Activated naive CD8-positive, alpha-beta T cell (primary cell): ENCODE measurements around the gene TTF1.

Experiments
- H3K27ac Mint-ChIP-seq: one replicate; pipeline ENCODE4 v1.8.0; 2021; ENCODE audit warnings: mixed read lengths
- H3K27me3 Mint-ChIP-seq: one replicate; pipeline ENCODE4 v1.8.0; 2021; ENCODE audit warnings: mixed read lengths
- H3K36me3 Mint-ChIP-seq: one replicate; pipeline ENCODE4 v1.8.0; 2021; ENCODE audit warnings: mixed read lengths
- H3K4me1 Mint-ChIP-seq: one replicate; pipeline ENCODE4 v1.8.0; 2021; ENCODE audit warnings: low read depth, mixed read lengths
- H3K4me3 Mint-ChIP-seq: one replicate; pipeline ENCODE4 v1.8.0; 2021; ENCODE audit warnings: mild to moderate bottlenecking, mixed read lengths
- H3K9me3 Mint-ChIP-seq: one replicate; pipeline ENCODE4 v1.8.0; 2021; ENCODE audit warnings: low read depth, mixed read lengths

Gene TTF1, protein sequence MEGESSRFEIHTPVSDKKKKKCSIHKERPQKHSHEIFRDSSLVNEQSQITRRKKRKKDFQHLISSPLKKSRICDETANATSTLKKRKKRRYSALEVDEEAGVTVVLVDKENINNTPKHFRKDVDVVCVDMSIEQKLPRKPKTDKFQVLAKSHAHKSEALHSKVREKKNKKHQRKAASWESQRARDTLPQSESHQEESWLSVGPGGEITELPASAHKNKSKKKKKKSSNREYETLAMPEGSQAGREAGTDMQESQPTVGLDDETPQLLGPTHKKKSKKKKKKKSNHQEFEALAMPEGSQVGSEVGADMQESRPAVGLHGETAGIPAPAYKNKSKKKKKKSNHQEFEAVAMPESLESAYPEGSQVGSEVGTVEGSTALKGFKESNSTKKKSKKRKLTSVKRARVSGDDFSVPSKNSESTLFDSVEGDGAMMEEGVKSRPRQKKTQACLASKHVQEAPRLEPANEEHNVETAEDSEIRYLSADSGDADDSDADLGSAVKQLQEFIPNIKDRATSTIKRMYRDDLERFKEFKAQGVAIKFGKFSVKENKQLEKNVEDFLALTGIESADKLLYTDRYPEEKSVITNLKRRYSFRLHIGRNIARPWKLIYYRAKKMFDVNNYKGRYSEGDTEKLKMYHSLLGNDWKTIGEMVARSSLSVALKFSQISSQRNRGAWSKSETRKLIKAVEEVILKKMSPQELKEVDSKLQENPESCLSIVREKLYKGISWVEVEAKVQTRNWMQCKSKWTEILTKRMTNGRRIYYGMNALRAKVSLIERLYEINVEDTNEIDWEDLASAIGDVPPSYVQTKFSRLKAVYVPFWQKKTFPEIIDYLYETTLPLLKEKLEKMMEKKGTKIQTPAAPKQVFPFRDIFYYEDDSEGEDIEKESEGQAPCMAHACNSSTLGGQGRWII

DNA sequence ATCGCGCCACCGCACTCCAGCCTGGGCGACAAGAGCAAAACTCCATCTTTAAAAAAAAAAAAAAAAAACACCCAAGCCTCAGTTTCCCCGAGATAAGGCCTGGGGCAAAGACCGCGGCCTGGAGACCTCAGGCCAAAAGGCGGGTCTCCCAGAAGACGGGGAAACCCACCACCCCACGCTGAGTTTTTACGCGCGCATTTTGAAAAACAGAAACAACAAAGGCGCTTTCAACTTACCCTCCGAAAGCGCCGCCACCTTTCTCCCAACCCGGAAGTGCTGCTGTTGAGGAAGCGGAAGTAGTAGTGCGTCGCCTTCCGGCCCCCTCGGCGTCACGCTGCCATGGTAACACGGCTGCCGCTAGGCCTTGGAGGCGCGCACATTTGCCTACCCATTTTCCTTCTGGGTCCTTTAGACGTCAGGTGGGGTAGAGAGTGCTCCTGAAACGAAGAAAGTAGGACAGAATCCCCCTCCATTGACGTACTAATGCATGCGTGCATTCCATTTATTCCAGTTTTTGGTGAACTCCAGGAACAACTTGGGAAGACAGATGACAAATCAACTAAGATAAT, at the start of gene TTF1:
TSS of gene TTF1 (minus strand) at position 287 of the 569 bp plus-strand sequence. CDS start 4,019 bp downstream, outside the sequence.
- H3K27ac Mint-ChIP-seq, result peak within 1 kb of the TSS; percentile 84
- peaks cover 3% of the 10 kb centered on the region for H3K36me3 Mint-ChIP-seq
- H3K27me3 Mint-ChIP-seq, result peaks cover 6% of the 10 kb centered on the region
- H3K4me3 Mint-ChIP-seq, result peak within 1 kb of the TSS; percentile 86
- no peaks in the 10 kb centered on the region for H3K9me3 Mint-ChIP-seq
- H3K4me1 Mint-ChIP-seq, result peaks cover 58% of the 10 kb centered on the region

DNA sequence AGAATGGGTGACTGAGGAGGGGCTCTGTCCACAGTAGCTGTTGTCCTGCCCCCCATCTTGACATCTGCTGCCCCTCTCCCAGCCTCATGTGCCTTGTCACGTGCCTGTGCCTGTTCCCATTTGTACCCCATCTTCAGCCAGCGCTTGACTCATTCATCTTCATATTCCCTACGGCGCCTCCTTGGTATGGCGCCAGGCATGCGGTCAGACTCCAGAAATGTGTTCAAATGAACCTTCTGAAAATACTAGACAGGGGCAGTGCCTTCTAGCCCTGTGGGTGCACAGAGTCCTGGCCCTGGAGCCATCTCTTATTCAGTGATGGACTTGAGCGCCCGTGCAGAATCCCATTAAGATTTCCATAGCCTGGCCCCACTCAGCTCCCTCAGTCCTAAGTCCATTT, 49.6 kb upstream of the TTF1 start:
- H3K4me3 Mint-ChIP-seq, result no peak overlapping the region
- H3K9me3 Mint-ChIP-seq, result no peaks in the 10 kb centered on the region
- H3K36me3 Mint-ChIP-seq, result no peaks in the 10 kb centered on the region
- peaks cover 5% of the 10 kb centered on the region for H3K27me3 Mint-ChIP-seq
- no peak overlapping the region for H3K27ac Mint-ChIP-seq
- peaks cover 3% of the 10 kb centered on the region for H3K4me1 Mint-ChIP-seq

DNA sequence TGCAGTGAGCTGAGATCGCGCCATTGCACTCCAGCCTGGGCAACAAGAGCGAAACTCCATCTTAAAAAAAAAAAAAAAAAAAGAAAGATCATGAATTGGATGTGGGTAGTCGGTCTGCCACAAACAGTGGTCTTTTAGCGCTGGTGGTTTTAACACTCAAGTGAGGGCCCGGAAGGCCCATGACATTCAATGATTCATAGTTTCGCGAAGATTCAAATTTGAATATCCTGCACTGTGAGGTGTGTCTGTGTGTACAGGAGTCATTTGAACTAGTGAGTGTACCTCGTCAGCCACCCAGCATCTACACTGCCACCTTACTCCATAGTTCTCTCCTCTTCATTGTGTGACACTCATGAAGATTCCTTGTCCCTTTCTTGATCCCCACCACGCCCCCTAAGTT, 44.6 kb upstream of the TTF1 start:
- no peaks in the 10 kb centered on the region for H3K36me3 Mint-ChIP-seq
- no peaks in the 10 kb centered on the region for H3K9me3 Mint-ChIP-seq
- H3K27ac Mint-ChIP-seq, result no peak overlapping the region
- no peak overlapping the region for H3K4me3 Mint-ChIP-seq
- peaks cover 14% of the 10 kb centered on the region for H3K27me3 Mint-ChIP-seq
- H3K4me1 Mint-ChIP-seq, result peaks cover 5% of the 10 kb centered on the region

DNA sequence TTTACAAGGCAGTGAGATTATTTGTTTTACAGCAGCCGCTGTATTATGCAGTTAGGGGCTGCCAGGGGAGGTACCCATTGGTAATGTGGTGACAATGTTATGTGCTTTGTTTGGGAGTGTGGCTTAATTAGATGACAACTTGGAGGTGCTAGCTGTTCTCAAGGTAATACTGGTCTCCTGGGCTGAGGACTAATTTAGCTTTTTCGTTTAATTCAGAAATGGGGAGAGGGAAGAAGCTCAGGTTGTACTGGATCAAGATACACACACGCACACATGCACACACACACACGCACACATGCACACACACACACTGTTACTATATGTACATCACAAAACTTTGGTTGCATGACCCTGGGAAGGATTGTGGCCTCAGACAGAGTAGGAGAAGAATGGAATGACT, 41.3 kb upstream of the TTF1 start:
- H3K9me3 Mint-ChIP-seq, result no peaks in the 10 kb centered on the region
- peaks cover 5% of the 10 kb centered on the region for H3K4me1 Mint-ChIP-seq
- no peak overlapping the region for H3K27ac Mint-ChIP-seq
- H3K27me3 Mint-ChIP-seq, result peaks cover 27% of the 10 kb centered on the region
- H3K4me3 Mint-ChIP-seq, result no peak overlapping the region
- H3K36me3 Mint-ChIP-seq, result no peaks in the 10 kb centered on the region

DNA sequence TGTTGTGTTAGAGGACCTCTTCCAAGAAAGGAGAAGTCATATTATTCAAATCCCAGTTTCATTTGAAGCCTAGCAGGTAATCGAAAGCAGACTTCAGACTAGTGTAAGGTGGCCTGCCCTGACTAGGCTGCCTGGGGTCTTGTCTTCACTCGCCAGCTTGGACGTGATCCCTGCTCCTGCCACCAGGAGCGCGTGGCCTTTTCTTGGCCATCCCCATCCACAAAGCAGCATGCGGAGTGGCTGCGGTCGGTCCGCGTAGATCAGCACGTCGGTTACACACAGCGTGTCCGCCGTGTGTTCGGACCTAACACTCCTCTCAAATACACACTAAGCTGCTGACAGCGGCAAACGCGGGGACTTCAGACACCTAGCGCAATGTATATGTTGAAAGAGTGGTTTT, 40.7 kb upstream of the TTF1 start:
- no peak overlapping the region for H3K27ac Mint-ChIP-seq
- H3K36me3 Mint-ChIP-seq, result no peaks in the 10 kb centered on the region
- H3K27me3 Mint-ChIP-seq, result peaks cover 31% of the 10 kb centered on the region
- peaks cover 5% of the 10 kb centered on the region for H3K4me1 Mint-ChIP-seq
- no peaks in the 10 kb centered on the region for H3K9me3 Mint-ChIP-seq
- no peak overlapping the region for H3K4me3 Mint-ChIP-seq

DNA sequence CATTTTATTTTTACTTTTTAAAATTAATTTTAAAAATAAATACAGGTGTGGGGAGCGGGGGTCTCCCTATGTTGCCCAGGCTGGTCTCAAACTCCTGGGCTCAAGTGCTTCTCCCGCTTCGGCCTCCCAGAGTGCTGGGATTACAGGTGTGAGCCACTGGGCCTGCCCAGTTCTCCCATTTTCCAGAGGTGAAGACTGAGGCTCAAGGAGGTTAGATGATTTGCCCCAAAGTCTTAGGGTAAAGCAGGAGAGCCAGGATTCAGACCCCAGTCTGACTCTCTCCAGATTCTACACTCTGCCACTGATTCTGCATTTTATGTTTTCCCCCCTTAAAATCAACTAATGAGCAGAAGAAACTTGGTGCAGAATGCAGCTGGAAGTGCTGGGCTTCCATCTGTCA, 40.2 kb upstream of the TTF1 start:
- no peaks in the 10 kb centered on the region for H3K36me3 Mint-ChIP-seq
- H3K4me3 Mint-ChIP-seq, result no peak overlapping the region
- no peaks in the 10 kb centered on the region for H3K9me3 Mint-ChIP-seq
- peaks cover 31% of the 10 kb centered on the region for H3K27me3 Mint-ChIP-seq
- peaks cover 5% of the 10 kb centered on the region for H3K4me1 Mint-ChIP-seq
- H3K27ac Mint-ChIP-seq, result no peak overlapping the region

DNA sequence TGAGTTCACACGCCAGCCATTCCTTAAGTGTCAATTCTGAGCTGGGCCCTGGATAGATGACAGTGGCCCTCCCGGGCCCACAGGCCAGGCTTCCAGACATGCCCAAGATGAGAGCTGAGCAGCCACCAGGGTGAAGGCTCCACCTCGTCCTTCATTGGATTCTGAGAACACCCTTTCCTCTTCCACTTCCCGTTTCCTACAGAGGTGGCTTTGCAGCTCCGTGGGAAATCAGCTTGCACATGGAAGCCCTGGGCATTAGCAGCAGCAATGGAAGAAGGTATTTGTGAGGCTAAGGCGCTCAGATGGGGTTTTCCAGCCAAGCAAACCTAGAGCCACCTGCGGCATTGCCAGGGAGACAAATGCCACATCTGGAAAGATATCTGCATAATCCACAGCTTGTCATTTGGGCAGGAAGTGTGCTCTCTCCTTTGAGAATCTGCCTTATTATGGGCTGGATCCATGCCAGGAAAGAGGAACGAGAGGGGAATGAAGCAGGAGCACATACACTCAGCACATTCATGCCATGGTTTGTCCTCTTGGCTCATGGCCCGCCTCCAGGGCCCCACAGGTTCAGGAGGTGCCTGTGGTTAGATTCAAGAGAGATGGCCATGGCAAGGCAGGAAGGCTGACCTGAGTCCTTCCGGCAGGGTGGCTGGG, 37.4 kb upstream of the TTF1 start:
- H3K27me3 Mint-ChIP-seq, result peaks cover 38% of the 10 kb centered on the region
- H3K27ac Mint-ChIP-seq, result no peak overlapping the region

DNA sequence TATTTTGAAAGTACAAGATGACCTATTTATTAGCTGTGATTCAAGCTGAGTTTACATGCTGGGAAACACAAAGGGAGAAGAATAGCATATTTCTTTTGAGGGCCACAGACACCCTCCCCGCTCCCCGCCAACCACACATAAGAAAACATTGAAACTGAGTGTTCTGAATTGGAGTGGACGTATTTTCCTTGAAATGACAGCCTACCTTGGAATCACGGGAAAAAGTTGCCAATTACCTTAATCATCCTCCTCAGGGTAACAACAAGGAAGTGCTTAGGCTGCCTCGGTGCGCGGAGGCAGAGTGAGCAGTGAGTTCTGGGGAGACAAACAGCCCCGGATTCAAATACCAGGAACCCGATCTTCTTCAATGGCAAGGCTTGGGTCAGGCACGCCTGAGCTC, 34.8 kb upstream of the TTF1 start:
- Mint-ChIP-seq H3K9me3 (no peaks in the 10 kb centered on the region), H3K27ac (no peak overlapping the region), H3K36me3 (no peaks in the 10 kb centered on the region), H3K4me3 (no peak overlapping the region), H3K4me1 (no peaks in the 10 kb centered on the region), H3K27me3 (peaks cover 37% of the 10 kb centered on the region)

More for the DNA sequence above, 37.4 kb upstream of the TTF1 start:
- Mint-ChIP-seq H3K9me3 (no peaks in the 10 kb centered on the region), H3K4me1 (no peaks in the 10 kb centered on the region), H3K4me3 (no peak overlapping the region), H3K36me3 (no peaks in the 10 kb centered on the region)

DNA sequence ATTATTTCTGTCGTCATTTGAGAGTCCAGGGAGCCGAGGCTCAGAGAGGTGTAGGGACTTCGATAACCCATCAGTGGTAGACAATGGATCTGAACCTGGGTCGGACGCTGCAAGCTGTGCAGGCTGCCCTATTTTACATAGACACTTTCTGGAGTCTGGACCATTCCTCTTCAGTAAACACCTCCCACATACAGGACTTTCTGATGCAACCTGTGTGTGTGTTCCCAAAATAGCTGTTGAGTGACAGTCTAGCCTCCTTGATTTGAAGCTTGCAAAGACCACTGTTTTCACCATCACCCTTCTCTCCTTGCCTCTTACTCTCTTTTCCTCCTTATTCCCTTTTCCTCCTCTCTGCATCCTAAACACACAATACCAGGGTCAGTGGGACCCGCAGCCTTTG, 34.1 kb upstream of the TTF1 start:
- Mint-ChIP-seq H3K36me3 (no peaks in the 10 kb centered on the region), H3K9me3 (no peaks in the 10 kb centered on the region), H3K27me3 (peaks cover 39% of the 10 kb centered on the region), H3K4me3 (no peak overlapping the region), H3K4me1 (no peaks in the 10 kb centered on the region), H3K27ac (no peak overlapping the region)

DNA sequence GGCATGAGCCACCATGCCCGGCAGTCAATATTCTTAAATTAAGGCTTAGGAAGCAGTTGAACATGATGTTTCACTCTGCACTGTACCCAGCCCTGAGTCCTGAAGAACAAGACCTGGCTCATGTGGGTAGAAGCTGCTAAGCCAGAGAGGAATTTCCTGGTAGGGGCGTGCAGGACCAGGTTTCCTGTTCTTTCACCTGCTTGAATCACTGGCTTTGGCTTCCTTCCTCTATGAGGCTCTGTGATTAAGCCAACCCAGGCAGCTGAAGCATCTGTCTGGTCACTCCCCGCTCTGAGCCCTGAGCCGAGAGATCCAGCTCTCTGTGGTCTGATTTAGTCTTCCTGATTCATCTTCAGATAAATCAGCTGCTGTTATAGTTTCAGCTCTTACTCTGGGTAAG, 32.5 kb upstream of the TTF1 start:
- no peak overlapping the region for H3K27ac Mint-ChIP-seq
- H3K9me3 Mint-ChIP-seq, result no peaks in the 10 kb centered on the region
- H3K4me1 Mint-ChIP-seq, result no peaks in the 10 kb centered on the region
- H3K4me3 Mint-ChIP-seq, result no peak overlapping the region
- peaks cover 34% of the 10 kb centered on the region for H3K27me3 Mint-ChIP-seq
- H3K36me3 Mint-ChIP-seq, result no peaks in the 10 kb centered on the region

DNA sequence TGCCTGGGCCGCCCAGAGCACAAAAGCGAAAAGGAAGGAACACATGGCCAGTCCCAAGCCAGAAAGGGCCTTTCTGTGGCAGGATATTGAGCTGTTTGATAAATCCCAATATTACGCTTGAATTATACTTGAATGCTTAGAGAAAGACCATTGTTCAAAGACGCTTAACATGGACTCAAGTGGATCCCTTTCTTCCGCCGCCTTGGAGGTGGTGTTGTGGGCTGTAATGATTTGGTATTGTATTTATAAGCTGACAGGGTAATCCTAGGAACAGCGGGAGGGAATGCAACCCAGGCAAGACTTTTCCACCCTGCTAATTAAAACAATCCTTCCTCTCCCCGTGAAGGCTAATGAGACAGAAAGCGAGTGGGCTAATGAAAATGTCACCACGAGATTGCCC, 28.2 kb upstream of the TTF1 start:
- Mint-ChIP-seq H3K4me3 (no peak overlapping the region), H3K27me3 (peaks cover 33% of the 10 kb centered on the region), H3K9me3 (no peaks in the 10 kb centered on the region), H3K36me3 (no peaks in the 10 kb centered on the region), H3K27ac (no peak overlapping the region), H3K4me1 (no peaks in the 10 kb centered on the region)

DNA sequence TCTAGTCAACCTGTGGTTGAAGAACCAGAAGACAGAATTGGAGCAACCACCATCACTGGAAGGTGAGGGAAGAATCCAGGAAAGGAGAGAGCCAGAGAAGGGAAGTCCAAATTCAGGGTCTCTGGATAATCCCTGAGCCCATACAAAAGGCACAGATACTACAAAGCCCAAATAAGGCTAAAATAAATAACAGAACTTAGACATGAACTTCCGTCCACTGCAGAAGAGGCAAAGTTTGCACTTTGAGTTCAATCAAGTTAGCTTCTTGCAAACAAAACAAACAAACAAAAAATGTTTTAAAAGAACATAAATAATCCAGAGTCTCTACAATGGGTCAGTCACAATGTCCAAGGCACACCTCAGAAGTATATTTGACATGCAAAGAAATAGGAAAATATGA, 24.4 kb upstream of the TTF1 start:
- no peaks in the 10 kb centered on the region for H3K4me1 Mint-ChIP-seq
- no peaks in the 10 kb centered on the region for H3K36me3 Mint-ChIP-seq
- H3K9me3 Mint-ChIP-seq, result no peaks in the 10 kb centered on the region
- no peak overlapping the region for H3K27ac Mint-ChIP-seq
- peaks cover 31% of the 10 kb centered on the region for H3K27me3 Mint-ChIP-seq
- no peak overlapping the region for H3K4me3 Mint-ChIP-seq

DNA sequence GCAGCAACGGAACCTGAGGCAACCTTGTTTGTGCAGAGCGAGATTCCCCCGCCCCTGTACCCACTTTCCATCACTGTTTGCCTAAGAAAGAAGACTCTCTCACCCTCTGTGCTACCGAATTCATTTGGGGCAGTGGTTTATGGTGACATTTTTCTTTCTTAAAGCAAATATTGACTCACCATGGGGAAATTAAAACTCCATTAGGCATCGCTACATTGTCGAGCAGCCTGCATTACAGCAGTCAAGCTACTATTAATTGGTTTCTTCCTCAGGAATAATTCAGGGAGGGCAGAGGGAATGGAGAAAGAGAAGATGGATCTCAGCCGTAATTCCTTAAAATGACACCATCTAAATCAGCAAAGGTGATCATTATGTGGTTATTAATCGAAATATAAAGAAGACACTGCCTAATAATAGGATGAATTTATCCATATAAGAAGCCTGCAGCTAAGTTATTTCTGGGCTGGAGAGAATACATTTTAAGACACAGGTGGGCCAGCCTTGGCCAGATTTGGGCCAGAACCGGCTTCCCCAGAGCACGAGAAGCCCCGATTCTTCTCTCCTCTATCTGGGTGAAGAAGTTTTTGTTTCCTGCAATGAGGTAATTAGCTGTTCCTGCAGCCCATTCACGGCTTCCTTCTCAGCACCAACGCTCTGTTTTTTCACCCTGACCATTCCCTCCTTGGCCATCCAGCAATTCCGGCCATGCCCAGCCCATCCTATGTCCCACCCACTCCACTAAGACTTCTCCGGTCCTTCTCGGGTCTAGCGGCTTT, 20.2 kb upstream of the TTF1 start:
- Mint-ChIP-seq H3K27me3 (peaks cover 29% of the 10 kb centered on the region), H3K9me3 (no peaks in the 10 kb centered on the region), H3K4me1 (no peaks in the 10 kb centered on the region), H3K27ac (no peak overlapping the region), H3K4me3 (no peak overlapping the region), H3K36me3 (no peaks in the 10 kb centered on the region)

DNA sequence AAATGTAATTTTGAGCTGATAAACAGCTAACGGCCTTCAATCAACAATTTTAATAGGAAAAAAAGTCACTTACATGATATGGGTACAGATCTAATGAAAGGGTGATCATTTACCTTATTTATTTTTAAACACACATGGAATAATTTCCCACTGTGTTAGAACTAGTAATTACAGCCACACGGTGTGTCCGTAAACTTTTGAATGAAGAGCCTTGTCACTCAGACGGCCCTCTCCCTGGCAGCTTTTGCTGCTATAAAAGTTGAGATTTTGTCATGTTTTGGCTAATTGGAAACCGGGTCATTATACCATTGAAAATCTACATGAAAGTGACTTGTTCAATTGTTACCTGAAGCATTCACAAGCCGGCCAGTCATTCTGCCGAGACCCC, 19.0 kb upstream of the TTF1 start:
- H3K4me3 Mint-ChIP-seq, result no peak overlapping the region
- H3K4me1 Mint-ChIP-seq, result no peaks in the 10 kb centered on the region
- H3K27me3 Mint-ChIP-seq, result peaks cover 21% of the 10 kb centered on the region
- H3K9me3 Mint-ChIP-seq, result no peaks in the 10 kb centered on the region
- no peak overlapping the region for H3K27ac Mint-ChIP-seq
- no peaks in the 10 kb centered on the region for H3K36me3 Mint-ChIP-seq
